A673 (cell line): ENCODE data around the gene EDEM1.

Experiments used
- CTCF ChIP-seq: fragments of 300-800, 200-600 bp; sonication (generic); conservative IDR thresholded peaks from 2 replicates; pipeline ENCODE4 v1.5.1; 2017; ENCODE audit warnings: low read depth, mild to moderate bottlenecking, antibody characterized with exemption, low read length, moderate library complexity, mixed read lengths
- EZH2 ChIP-seq: fragments of 200-600 bp; sonication (generic); IDR thresholded peaks from 2 replicates; pipeline ENCODE4 v1.6.1; 2017; ENCODE audit warnings: borderline replicate concordance, low read depth, mild to moderate bottlenecking, mixed read lengths, antibody characterized with exemption, low read length; ENCODE audit not compliant: poor library complexity, severe bottlenecking

DNA sequence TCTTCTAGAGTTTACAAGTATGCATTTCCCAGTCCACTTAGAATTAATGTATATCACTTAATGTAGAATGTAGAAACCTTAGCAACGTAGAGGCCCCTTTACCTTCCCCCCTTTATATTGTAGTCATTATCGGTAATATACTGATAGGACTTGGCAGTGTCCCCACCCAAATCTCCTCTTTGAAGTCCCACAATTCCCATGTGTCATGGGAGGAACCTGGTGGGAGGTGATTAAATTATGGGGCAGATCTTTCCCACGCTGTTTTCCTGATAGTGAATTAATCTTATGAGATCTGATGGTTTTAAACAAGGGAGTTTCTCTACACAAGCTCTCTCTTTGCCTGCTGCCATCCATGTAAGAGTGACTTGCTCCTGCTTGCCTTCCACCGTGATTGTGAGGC, 34.4 kb upstream of the EDEM1 start:
- TF ChIP-seq CTCF (no peak), EZH2 (no peak)
